C4-2B (cell line): Measurements from ENCODE around the gene LRRTM4.
"Not testable (repeated sequence)": the region's sequence is repeated elsewhere in the genome, so short reads cannot be mapped to it uniquely, and the experiment has no call there.

Source experiments
- H3K27ac ChIP-seq: fragments of 450-650 bp; 2 replicates; pipeline ENCODE4 v1.5.1; 2017
- ZFX ChIP-seq: fragments of 450-650 bp; IDR thresholded peaks from 2 replicates; pipeline ENCODE4 v1.6.1; 2017
- TF ChIP-seq, protein P1 (sequence below): fragments of 450-650 bp; conservative IDR thresholded peaks from 2 replicates; pipeline ENCODE4 v1.5.1; 2017; ENCODE audit warnings: mild to moderate bottlenecking

The LRRTM4 gene

DNA sequence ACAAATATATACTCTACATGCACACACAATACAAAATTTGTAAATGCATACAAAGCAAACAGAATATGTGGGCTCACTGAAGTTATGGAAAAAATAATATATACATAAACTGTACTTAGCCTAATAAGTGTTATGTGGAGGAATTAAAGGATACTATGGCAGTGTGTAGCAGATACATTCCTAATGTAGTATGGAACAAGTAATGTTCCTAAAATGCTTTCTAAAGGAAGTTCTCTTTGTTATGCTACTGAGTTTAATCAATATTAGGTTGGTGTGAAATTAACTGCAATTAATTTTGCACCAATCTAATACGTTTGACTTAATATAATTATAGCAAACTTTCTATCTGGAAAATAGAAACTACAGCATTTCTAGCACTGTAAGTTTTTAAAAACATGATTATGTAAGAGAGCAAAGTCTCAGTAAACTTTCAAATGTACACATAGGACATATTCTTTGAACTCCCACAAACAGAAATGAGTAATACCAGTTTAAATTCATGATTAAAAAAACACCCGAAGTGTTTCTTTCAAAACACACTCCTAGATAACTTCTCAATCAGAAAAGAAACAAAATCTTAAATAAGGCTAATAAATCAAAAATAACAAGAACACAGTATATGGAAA lies 331.3 kb downstream of the LRRTM4 start:
- H3K27ac ChIP-seq, result no peak overlapping the region
- TF ChIP-seq ZFX, result no peak
- TF ChIP-seq, protein P1, sequence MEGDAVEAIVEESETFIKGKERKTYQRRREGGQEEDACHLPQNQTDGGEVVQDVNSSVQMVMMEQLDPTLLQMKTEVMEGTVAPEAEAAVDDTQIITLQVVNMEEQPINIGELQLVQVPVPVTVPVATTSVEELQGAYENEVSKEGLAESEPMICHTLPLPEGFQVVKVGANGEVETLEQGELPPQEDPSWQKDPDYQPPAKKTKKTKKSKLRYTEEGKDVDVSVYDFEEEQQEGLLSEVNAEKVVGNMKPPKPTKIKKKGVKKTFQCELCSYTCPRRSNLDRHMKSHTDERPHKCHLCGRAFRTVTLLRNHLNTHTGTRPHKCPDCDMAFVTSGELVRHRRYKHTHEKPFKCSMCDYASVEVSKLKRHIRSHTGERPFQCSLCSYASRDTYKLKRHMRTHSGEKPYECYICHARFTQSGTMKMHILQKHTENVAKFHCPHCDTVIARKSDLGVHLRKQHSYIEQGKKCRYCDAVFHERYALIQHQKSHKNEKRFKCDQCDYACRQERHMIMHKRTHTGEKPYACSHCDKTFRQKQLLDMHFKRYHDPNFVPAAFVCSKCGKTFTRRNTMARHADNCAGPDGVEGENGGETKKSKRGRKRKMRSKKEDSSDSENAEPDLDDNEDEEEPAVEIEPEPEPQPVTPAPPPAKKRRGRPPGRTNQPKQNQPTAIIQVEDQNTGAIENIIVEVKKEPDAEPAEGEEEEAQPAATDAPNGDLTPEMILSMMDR, result no peak

- TF ChIP-seq, protein P1, result no peak
- TF ChIP-seq ZFX, result no peak
- H3K27ac ChIP-seq, result no peak overlapping the region
Measured at GRCh38 chr2:77185052-77185451, 337.1 kb downstream of the LRRTM4 start.

DNA sequence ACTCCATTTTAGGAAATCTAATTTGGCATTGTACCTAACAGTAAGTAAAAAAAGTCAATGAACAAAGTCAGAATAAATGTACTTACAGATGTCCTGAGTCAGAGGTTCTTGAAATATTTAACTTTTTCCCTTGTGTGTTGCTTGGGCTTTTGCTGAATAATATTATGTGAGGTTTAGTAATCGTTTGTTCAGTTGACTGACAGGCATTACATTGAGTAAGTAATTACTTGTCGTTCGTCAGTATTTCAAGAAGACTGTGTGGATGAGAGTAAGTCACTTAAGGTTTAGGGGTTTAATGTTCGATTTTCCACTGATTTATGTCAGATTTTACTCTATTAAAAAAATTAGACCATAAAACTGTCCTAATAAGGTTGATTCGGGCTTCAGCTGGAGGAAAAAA lies 342.9 kb downstream of the LRRTM4 start:
- H3K27ac ChIP-seq, result no peak overlapping the region
- no peak for TF ChIP-seq ZFX
- TF ChIP-seq, protein P1, result no peak

DNA sequence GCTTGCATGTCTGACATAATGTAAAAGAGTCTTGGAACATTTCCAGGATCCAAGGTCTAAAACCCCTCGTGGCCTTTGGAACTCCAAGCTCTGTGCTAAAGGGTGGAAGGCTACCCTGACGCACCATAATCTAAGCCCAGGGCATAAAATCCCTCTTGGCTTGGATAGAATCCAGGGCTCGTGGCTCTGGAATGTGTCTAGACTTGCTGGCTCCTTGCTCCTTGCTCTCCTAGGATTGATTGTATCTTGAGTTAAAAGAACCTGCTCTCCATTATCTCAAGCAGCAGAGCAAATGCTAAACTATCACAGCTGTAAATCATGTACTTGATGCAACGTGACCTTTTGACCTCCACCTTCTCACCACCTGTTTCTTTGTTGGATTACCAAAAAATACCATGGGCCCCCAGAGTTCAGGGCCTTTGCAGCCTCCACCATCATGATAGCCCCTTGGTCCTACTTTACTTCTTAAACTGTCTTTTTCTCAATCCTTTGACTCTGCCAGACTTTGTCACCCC lies 346.9 kb downstream of the LRRTM4 start:
- not testable (repeated sequence) for H3K27ac ChIP-seq

DNA sequence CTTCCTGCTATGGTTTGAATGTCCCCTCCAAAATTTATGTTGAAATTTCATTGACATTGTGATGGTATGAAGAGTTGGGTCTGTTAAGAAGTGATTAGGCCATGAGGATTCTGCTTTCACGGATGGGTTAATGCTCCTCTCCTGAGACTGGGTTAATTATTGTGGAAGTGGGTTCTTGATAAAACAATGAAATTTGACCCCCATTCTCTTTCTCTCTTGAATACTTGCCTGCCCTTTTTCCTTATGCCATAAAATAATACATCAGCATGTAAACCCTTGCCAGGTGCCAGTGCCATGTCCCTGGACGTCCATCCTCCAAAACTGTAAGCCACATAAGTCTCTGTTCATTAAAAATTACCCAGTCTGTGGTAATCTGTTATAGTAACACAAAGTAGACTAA lies 352.8 kb downstream of the LRRTM4 start:
- TF ChIP-seq ZFX, result no peak
- TF ChIP-seq, protein P1, result no peak
- H3K27ac ChIP-seq, result no peak overlapping the region

DNA sequence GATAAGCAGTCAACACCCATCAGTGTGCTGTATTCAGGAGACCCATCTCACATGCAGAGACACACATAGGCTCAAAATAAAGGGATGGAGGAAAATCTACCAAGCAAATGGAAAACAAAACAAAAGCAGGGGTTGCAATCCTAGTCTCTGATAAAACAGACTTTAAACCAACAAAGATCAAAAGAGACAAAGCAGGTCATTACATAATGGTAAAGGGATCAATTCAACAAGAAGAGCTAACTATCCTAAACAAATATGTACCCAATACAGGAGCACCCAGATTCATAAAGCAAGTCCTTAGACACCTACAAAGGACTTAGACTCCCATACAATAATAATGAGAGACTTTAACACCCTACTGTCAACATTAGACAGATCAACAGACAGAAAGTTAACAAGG lies 358.2 kb downstream of the LRRTM4 start:
- H3K27ac ChIP-seq, result not testable (repeated sequence)

DNA sequence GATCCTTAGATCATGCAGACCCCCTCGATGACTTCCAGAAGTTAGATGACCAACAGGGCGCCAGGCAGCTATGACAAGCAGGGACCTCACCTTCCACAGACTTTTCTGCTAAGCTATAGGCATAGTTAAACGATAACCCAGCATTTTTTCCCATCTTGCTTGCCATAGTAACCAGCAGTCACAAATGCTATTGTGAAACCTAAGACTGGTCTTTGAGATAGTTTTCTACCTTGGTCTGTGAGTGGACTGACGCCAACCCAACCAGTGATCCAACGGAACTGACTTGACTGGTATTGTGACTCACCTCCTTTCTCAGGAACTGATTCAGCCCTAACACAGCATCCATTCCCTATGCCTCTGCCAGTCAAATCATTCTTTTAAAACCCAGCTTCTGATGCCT lies 361.2 kb downstream of the LRRTM4 start:
- TF ChIP-seq, protein P1, result no peak
- TF ChIP-seq ZFX, result no peak
- H3K27ac ChIP-seq, result no peak overlapping the region

GRCh38 chr2:77156599-77156998 lies 365.6 kb downstream of the LRRTM4 start:
- no peak overlapping the region for H3K27ac ChIP-seq
- TF ChIP-seq, protein P1, result no peak
- no peak for TF ChIP-seq ZFX
